ENCODE measurements around the gene HTR7. TPM values are rescaled to one million over a fixed set of nuclear protein-coding genes. Genes with fewer than 3 reads are reported as not detected.

HTR7 gene
- total and polyA plus RNA-seq, 2 of the 4 experiments (the other 2 are of a cell fraction) = 0.43 to 0.72 TPM

DNA sequence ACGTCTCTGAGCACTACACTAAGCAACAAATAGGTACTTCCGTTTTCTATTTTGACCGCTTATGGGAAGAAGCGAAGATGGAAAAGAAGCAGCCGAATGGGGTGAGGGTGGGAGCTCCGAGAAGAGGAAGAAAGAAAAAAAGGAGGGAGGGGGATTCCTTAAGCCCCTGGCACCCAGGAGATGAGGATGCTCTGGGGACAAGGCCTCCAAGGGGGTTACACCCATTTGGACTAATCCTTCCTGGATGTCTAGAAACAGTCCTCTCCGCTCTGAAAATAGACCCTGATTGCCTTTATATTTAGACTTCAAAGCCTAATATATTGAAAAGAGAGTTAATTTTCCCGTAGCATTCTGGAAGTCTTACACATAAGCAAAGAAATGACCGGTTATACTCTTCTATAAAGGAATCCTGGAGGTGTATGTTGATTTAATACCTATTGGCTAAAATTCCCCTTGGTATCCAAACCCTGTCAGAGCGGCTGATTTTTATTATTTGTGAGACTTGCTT, 676 bp upstream of the HTR7 start:
- DNase-seq (no peak), ATAC-seq (ENCODE audit: low read depth) (no peak)
- Histone ChIP-seq H3K4me1 (ENCODE audit: control insufficient read depth, insufficient read depth, low read length) (no peaks in the 10 kb centered on the region), H3K27ac (ENCODE audit: insufficient read depth, low read length) (0 out of 2 replicates have a peak overlapping the region, but pooled peaks have one; percentile 4), H2BK15ac (ENCODE audit: low read depth, low read length) (0 out of 3 replicates have a peak overlapping the region, but pooled peaks have one; percentile 26), H3K14ac (replicated peaks; ENCODE audit: low read depth, low read length) (0 out of 2 replicates have a peak overlapping the region, but pooled peaks have one; percentile 25), H3K9ac (ENCODE audit: low read depth, low read length) (peak overlapping the region; percentile 12), H2BK5ac (ENCODE audit: low read depth, low read length, poor library complexity, severe bottlenecking) (no peak overlapping the region), H2AFZ (replicated peaks; ENCODE audit: low read length, poor library complexity) (peak overlapping the region; percentile 94), H2BK20ac (ENCODE audit: low read depth, low read length) (peak overlapping the region; percentile 55), H2AK5ac (ENCODE audit: low read depth, low read length) (no peak overlapping the region), H3K27me3 (ENCODE audit: control insufficient read depth, insufficient read depth, low read length) (peaks cover 20% of the 10 kb centered on the region), H4K5ac (ENCODE audit: low read depth, low read length) (no peak overlapping the region), H3K4ac (ENCODE audit: low read depth, low read length) (peak overlapping the region; percentile 45), H3K9me1 (ENCODE audit: insufficient read depth, low read length) (0 out of 2 replicates have a peak, but pooled peaks cover 2% of the 10 kb centered on the region), H4K91ac (ENCODE audit: insufficient read depth, low read depth, low read length) (peak overlapping the region; percentile 63; the same call in 1 of the 2 replicates), H4K8ac (ENCODE audit: low read depth in 2 of 2, low read length in 2 of 2) (peak overlapping the region; percentile 50 to 53; a peak in 2 of 4 replicates), H3K4me3 (ENCODE audit: insufficient read depth, low read depth, low read length) (peak overlapping the region; percentile 80; the same call in 1 of the 2 replicates), H3K79me1 (ENCODE audit: low read depth in 1 of 2, low read length in 2 of 2) (no peaks in the 10 kb centered on the region; a peak in 1 of 4 replicates), H3K4me2 (ENCODE audit: low read depth, low read length) (peak overlapping the region; percentile 91), H2AK9ac (replicated peaks; ENCODE audit: low read depth, low read length, poor library complexity) (no peak overlapping the region), H3K56ac (ENCODE audit: extremely low read depth, insufficient read depth, low read length) (0 out of 2 replicates have a peak overlapping the region, but pooled peaks have one; percentile 16), H3K9me3 (ENCODE audit: control insufficient read depth, insufficient read depth, low read length) (no peaks in the 10 kb centered on the region), H3K23ac (ENCODE audit: low read depth, low read length) (peak overlapping the region; percentile 76; the same call in 1 of the 2 replicates), H2BK120ac (ENCODE audit: low read depth, low read length) (peak overlapping the region; percentile 62), H3K18ac (ENCODE audit: low read depth, low read length) (peak overlapping the region; percentile 46; the same call in 1 of the 2 replicates), H4K20me1 (ENCODE audit: insufficient read depth, low read length) (no peaks in the 10 kb centered on the region), H3K36me3 (ENCODE audit: control insufficient read depth, insufficient read depth, low read length) (no peaks in the 10 kb centered on the region)
- CTCF ChIA-PET = interaction anchor here (0.5 to 1.9 kb wide), 4 partner anchors 86 to 1050 kb away, joined by 3 to 5 read pairs (median 4); no protein-coding TSS in a partner anchor
- TF ChIP-seq CEBPB (IDR thresholded peaks at IDR 0.05; ENCODE audit: low read depth, low read length) (no peak), POLR2A (IDR thresholded peaks at IDR 0.05; ENCODE audit: low read depth, low read length) (no peak), RFX5 (IDR thresholded peaks at IDR 0.05; ENCODE audit: low read depth, low read length) (no peak), FOS (IDR thresholded peaks at IDR 0.05; ENCODE audit: low read depth, low read length) (no peak), MAFK (IDR thresholded peaks at IDR 0.05; ENCODE audit: low read depth, low read length) (no peak), SMC3 (IDR thresholded peaks at IDR 0.05; ENCODE audit: low read depth, low read length) (no peak), RCOR1 (IDR thresholded peaks at IDR 0.05; ENCODE audit: insufficient replicate concordance, low read length) (no peak), BHLHE40 (IDR thresholded peaks at IDR 0.05; ENCODE audit: low read depth, low read length) (no peak), CHD1 (IDR thresholded peaks at IDR 0.05; ENCODE audit: low read depth, low read length) (no peak), RAD21 (IDR thresholded peaks at IDR 0.05; ENCODE audit: low read length) (no peak), NFE2L2 (IDR thresholded peaks at IDR 0.05; ENCODE audit: low read depth, low read length) (no peak)
- TF ChIP-seq, protein P1, sequence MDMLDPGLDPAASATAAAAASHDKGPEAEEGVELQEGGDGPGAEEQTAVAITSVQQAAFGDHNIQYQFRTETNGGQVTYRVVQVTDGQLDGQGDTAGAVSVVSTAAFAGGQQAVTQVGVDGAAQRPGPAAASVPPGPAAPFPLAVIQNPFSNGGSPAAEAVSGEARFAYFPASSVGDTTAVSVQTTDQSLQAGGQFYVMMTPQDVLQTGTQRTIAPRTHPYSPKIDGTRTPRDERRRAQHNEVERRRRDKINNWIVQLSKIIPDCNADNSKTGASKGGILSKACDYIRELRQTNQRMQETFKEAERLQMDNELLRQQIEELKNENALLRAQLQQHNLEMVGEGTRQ (IDR thresholded peaks at IDR 0.05; ENCODE audit: low read depth, low read length) = no peak
- TF ChIP-seq, protein P2, sequence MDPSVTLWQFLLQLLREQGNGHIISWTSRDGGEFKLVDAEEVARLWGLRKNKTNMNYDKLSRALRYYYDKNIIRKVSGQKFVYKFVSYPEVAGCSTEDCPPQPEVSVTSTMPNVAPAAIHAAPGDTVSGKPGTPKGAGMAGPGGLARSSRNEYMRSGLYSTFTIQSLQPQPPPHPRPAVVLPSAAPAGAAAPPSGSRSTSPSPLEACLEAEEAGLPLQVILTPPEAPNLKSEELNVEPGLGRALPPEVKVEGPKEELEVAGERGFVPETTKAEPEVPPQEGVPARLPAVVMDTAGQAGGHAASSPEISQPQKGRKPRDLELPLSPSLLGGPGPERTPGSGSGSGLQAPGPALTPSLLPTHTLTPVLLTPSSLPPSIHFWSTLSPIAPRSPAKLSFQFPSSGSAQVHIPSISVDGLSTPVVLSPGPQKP (IDR thresholded peaks at IDR 0.05; ENCODE audit: borderline replicate concordance, low read depth, low read length) = no peak
- no CpG with 5 or more reads among the region's 10 CpGs for WGBS, 2 experiments (ENCODE audit: extremely low coverage in 2 of 2, insufficient read length in 1 of 2)
- dilution Hi-C loops (cut with HindIII; ENCODE audit: low sequenced_read_pairs, unreplicated experiment) (no loop called here), in situ Hi-C loops (cut with MboI; ENCODE audit: low sequenced_read_pairs) (loop anchor here (25.0 kb wide), 1 partner anchor 1421 kb away; no protein-coding TSS in a partner anchor), intact Hi-C loops (cut with micrococcal nuclease) (no loop called here)
- POLR2A ChIA-PET (ENCODE audit: unreplicated experiment) = no interaction called here
- no TSS peak for BruUV-seq (replicated peaks)

Data from IMR-90 (cell line).